Measurements from ENCODE around the gene ZFR2.

The ZFR2 gene

GRCh38 chr19:3850320-3850972 is 18.4 kb downstream of the ZFR2 start:
- no peaks in the 10 kb centered on the region for H3K4me1 ChIP-seq (ENCODE audit: insufficient read depth, low read length)
- ATAC-seq (ENCODE audit: insufficient read depth, low read depth) = no peak
- TF ChIP-seq EZH2 (IDR thresholded peaks at IDR 0.05; ENCODE audit: borderline replicate concordance, low read depth, low read length, severe bottlenecking) = no peak
- no peak for TF ChIP-seq CTCF (IDR thresholded peaks at IDR 0.05; ENCODE audit: borderline replicate concordance, extremely low read depth, low read length, poor library complexity, severe bottlenecking)
- no peak overlapping the region for H3K9ac ChIP-seq (ENCODE audit: low read depth, low read length)
- H4K20me1 ChIP-seq (ENCODE audit: insufficient read depth, low read length) = no peaks in the 10 kb centered on the region
- no peaks in the 10 kb centered on the region for H3K36me3 ChIP-seq (ENCODE audit: insufficient read depth, low read length)
- no peak overlapping the region for H3K27ac ChIP-seq (ENCODE audit: low read length)
- no peaks in the 10 kb centered on the region for H3K79me2 ChIP-seq (ENCODE audit: insufficient read depth, low read length)
- H3K9me3 ChIP-seq (ENCODE audit: insufficient read depth, low read length, severe bottlenecking) = no peaks in the 10 kb centered on the region
- H3K4me2 ChIP-seq (ENCODE audit: insufficient read depth, low read length) = no peak overlapping the region
- no peak overlapping the region for H2AFZ ChIP-seq (ENCODE audit: low read depth, low read length)
- no peak for DNase-seq
- H3K27me3 ChIP-seq (ENCODE audit: insufficient read depth, low read length, poor library complexity) = no peaks in the 10 kb centered on the region
- no peak overlapping the region for H3K4me3 ChIP-seq (ENCODE audit: low read depth in 1 of 2, low read length in 2 of 2)

GRCh38 chr19:3849787-3850186 is 19.1 kb downstream of the ZFR2 start:
- DNase-seq = no peak
- no peak overlapping the region for H3K4me2 ChIP-seq (ENCODE audit: insufficient read depth, low read length)

GRCh38 chr19:3849092-3849491 is 19.7 kb downstream of the ZFR2 start:
- no peak overlapping the region for H3K9ac ChIP-seq (ENCODE audit: low read depth, low read length)
- no peak overlapping the region for H3K4me2 ChIP-seq (ENCODE audit: insufficient read depth, low read length)
- no peaks in the 10 kb centered on the region for H3K9me3 ChIP-seq (ENCODE audit: insufficient read depth, low read length, severe bottlenecking)
- no peaks in the 10 kb centered on the region for H3K79me2 ChIP-seq (ENCODE audit: insufficient read depth, low read length)
- DNase-seq (peak; percentile 56), ATAC-seq (ENCODE audit: insufficient read depth, low read depth) (peak; percentile 73)
- H3K4me3 ChIP-seq (ENCODE audit: low read depth in 1 of 2, low read length in 2 of 2) = no peak overlapping the region
- no peaks in the 10 kb centered on the region for H3K4me1 ChIP-seq (ENCODE audit: insufficient read depth, low read length)
- peak; percentile 73 for TF ChIP-seq CTCF (IDR thresholded peaks at IDR 0.05; ENCODE audit: borderline replicate concordance, extremely low read depth, low read length, poor library complexity, severe bottlenecking)
- TF ChIP-seq EZH2 (IDR thresholded peaks at IDR 0.05; ENCODE audit: borderline replicate concordance, low read depth, low read length, severe bottlenecking) = no peak
- no peak overlapping the region for H3K27ac ChIP-seq (ENCODE audit: low read length)
- no peaks in the 10 kb centered on the region for H3K27me3 ChIP-seq (ENCODE audit: insufficient read depth, low read length, poor library complexity)
- no peak overlapping the region for H2AFZ ChIP-seq (ENCODE audit: low read depth, low read length)
- H3K36me3 ChIP-seq (ENCODE audit: insufficient read depth, low read length) = no peaks in the 10 kb centered on the region
- H4K20me1 ChIP-seq (ENCODE audit: insufficient read depth, low read length) = no peaks in the 10 kb centered on the region

More at GRCh38 chr19:3849787-3850186, 19.1 kb downstream of the ZFR2 start:
- no peak for ATAC-seq (ENCODE audit: insufficient read depth, low read depth)
- H3K4me3 ChIP-seq (ENCODE audit: low read depth in 1 of 2, low read length in 2 of 2) = no peak overlapping the region
- no peaks in the 10 kb centered on the region for H3K9me3 ChIP-seq (ENCODE audit: insufficient read depth, low read length, severe bottlenecking)
- H3K36me3 ChIP-seq (ENCODE audit: insufficient read depth, low read length) = no peaks in the 10 kb centered on the region
- no peaks in the 10 kb centered on the region for H3K27me3 ChIP-seq (ENCODE audit: insufficient read depth, low read length, poor library complexity)
- TF ChIP-seq EZH2 (IDR thresholded peaks at IDR 0.05; ENCODE audit: borderline replicate concordance, low read depth, low read length, severe bottlenecking) (no peak), CTCF (IDR thresholded peaks at IDR 0.05; ENCODE audit: borderline replicate concordance, extremely low read depth, low read length, poor library complexity, severe bottlenecking) (no peak)
- no peak overlapping the region for H3K27ac ChIP-seq (ENCODE audit: low read length)
- H2AFZ ChIP-seq (ENCODE audit: low read depth, low read length) = no peak overlapping the region
- no peaks in the 10 kb centered on the region for H3K4me1 ChIP-seq (ENCODE audit: insufficient read depth, low read length)
- H4K20me1 ChIP-seq (ENCODE audit: insufficient read depth, low read length) = no peaks in the 10 kb centered on the region
- H3K79me2 ChIP-seq (ENCODE audit: insufficient read depth, low read length) = no peaks in the 10 kb centered on the region
- H3K9ac ChIP-seq (ENCODE audit: low read depth, low read length) = no peak overlapping the region

Measured in DND-41 (cell line).